Measurements from ENCODE around the gene NHSL2. TPM values are rescaled to one million over a fixed set of nuclear protein-coding genes. Genes with fewer than 3 reads are reported as not detected.

The NHSL2 gene
- total RNA-seq, 2 donors from 2014 or later: 32.4 to 46.1 TPM

GRCh38 chrX:72005046-72005445 is 94.4 kb downstream of the NHSL2 start:
- no peak for DNase-seq (ENCODE audit: low spot score)
- intact Hi-C loops (cut with DNase I): no loop called here

- intact Hi-C loops (cut with DNase I): no loop called here
- no peak for DNase-seq (ENCODE audit: low spot score)
Observed at GRCh38 chrX:72006461-72006860, 95.8 kb downstream of the NHSL2 start.

GRCh38 chrX:72009731-72010130 is 99.1 kb downstream of the NHSL2 start:
- DNase-seq (ENCODE audit: low spot score): peak; percentile 40
- intact Hi-C loops (cut with DNase I): no loop called here

- intact Hi-C loops (cut with DNase I): no loop called here
- DNase-seq (ENCODE audit: low spot score): no peak
Observed at GRCh38 chrX:72011734-72012133, 101.1 kb downstream of the NHSL2 start.

- no peak for DNase-seq (ENCODE audit: low spot score)
- intact Hi-C loops (cut with DNase I): loop anchor here in 1 of 2 donors (5.0 kb wide), 1 partner anchor 112 kb away; no protein-coding TSS in a partner anchor
Observed at GRCh38 chrX:72015383-72015782, 104.7 kb downstream of the NHSL2 start.

GRCh38 chrX:72016881-72017783 is 106.5 kb downstream of the NHSL2 start:
- intact Hi-C loops (cut with DNase I): loop anchor here in 1 of 2 donors (5.0 kb wide), 1 partner anchor 110 kb away; no protein-coding TSS in a partner anchor
- peak; percentile 40 for DNase-seq (ENCODE audit: low spot score)

- intact Hi-C loops (cut with DNase I): loop anchor here in 1 of 2 donors (5.0 kb wide), 1 partner anchor 109 kb away; no protein-coding TSS in a partner anchor
Observed at GRCh38 chrX:72018277-72019112, 107.8 kb downstream of the NHSL2 start.

GRCh38 chrX:72019487-72019886 is 108.8 kb downstream of the NHSL2 start:
- intact Hi-C loops (cut with DNase I): loop anchor here in 1 of 2 donors (5.0 kb wide), 1 partner anchor 108 kb away; no protein-coding TSS in a partner anchor
- DNase-seq (ENCODE audit: low spot score): no peak

More at GRCh38 chrX:72018277-72019112, 107.8 kb downstream of the NHSL2 start:
- peak; percentile 95 for DNase-seq (ENCODE audit: low spot score)

- DNase-seq (ENCODE audit: low spot score): no peak
- intact Hi-C loops (cut with DNase I): loop anchor here in 1 of 2 donors (10.0 kb wide), 1 partner anchor 105 kb away; no protein-coding TSS in a partner anchor
Observed at GRCh38 chrX:72020204-72020603, 109.6 kb downstream of the NHSL2 start.

- no peak for DNase-seq (ENCODE audit: low spot score)
Observed at GRCh38 chrX:72020788-72021187, 110.1 kb downstream of the NHSL2 start.

GRCh38 chrX:72021975-72022374 is 111.3 kb downstream of the NHSL2 start:
- intact Hi-C loops (cut with DNase I): loop anchor here in 1 of 2 donors (10.0 kb wide), 1 partner anchor 103 kb away; no protein-coding TSS in a partner anchor

More at GRCh38 chrX:72020788-72021187, 110.1 kb downstream of the NHSL2 start:
- intact Hi-C loops (cut with DNase I): loop anchor here in 1 of 2 donors (10.0 kb wide), 1 partner anchor 104 kb away; no protein-coding TSS in a partner anchor

GRCh38 chrX:72023071-72023470 is 112.4 kb downstream of the NHSL2 start:
- DNase-seq (ENCODE audit: low spot score): peak; percentile 26
- intact Hi-C loops (cut with DNase I): loop anchor here in 1 of 2 donors (10.0 kb wide), 1 partner anchor 102 kb away; no protein-coding TSS in a partner anchor

More at GRCh38 chrX:72021975-72022374, 111.3 kb downstream of the NHSL2 start:
- DNase-seq (ENCODE audit: low spot score): peak; percentile 32

- no peak for DNase-seq (ENCODE audit: low spot score)
- intact Hi-C loops (cut with DNase I): loop anchor here (5.0 to 10.0 kb wide), 2 partner anchors 97 to 99 kb away; no protein-coding TSS in a partner anchor
Observed at GRCh38 chrX:72025236-72025770, 114.7 kb downstream of the NHSL2 start.

GRCh38 chrX:72026341-72027023 is 115.8 kb downstream of the NHSL2 start:
- no peak for DNase-seq (ENCODE audit: low spot score)
- intact Hi-C loops (cut with DNase I): loop anchor here (5.0 to 10.0 kb wide), 2 partner anchors 96 to 98 kb away; no protein-coding TSS in a partner anchor

- intact Hi-C loops (cut with DNase I): loop anchor here (5.0 to 10.0 kb wide), 2 partner anchors 95 to 98 kb away; no protein-coding TSS in a partner anchor
- no peak for DNase-seq (ENCODE audit: low spot score)
Observed at GRCh38 chrX:72027024-72027913, 116.6 kb downstream of the NHSL2 start.

- intact Hi-C loops (cut with DNase I): loop anchor here (5.0 to 10.0 kb wide), 2 partner anchors 94 to 97 kb away; no protein-coding TSS in a partner anchor
- no peak for DNase-seq (ENCODE audit: low spot score)
Observed at GRCh38 chrX:72027914-72028307, 117.3 kb downstream of the NHSL2 start.
